GM12878 (cell line): ENCODE measurements around the gene FBXO21. TPM values are rescaled to one million over a fixed set of nuclear protein-coding genes. Genes with fewer than 3 reads are reported as not detected.

Source experiments
- ATAC-seq: fragments of 200-7000 bp; cut with Tn5 transposase; 3 replicates; pipeline ENCODE4 v1.9.1; 2020; ENCODE audit warnings: mild to moderate bottlenecking, moderate library complexity
- BruUV-seq: library from RNA; stranded (reverse); fragments of 400-500 nt; replicated peaks from 2 replicates; lab custom pipeline; 2021; lab: Mats Ljungman, UMichigan
- CTCF ChIA-PET: fragments of 300-600 bp; sonication (Branson Sonifier 250); formaldehyde crosslinking; extraction: SDS; loops from one replicate; lab custom pipeline; 2021; ENCODE audit warnings: inconsistent platforms; lab: Yijun Ruan, JAX
- POLR2A ChIA-PET: fragments of 350-600 bp; formaldehyde crosslinking; extraction: SDS; loops from one replicate; lab custom pipeline; 2021; ENCODE audit warnings: inconsistent platforms; lab: Charles Lee
- RAD21 ChIA-PET: fragments of 300-600 bp; sonication (Branson Sonifier 250); formaldehyde crosslinking; loops from one replicate; lab custom pipeline; 2023; ENCODE audit warnings: antibody characterized with exemption; ENCODE audit not compliant: unreplicated experiment; lab: Charles Lee
- SMC1A ChIA-PET: fragments of 300-600 bp; sonication (Branson Sonifier 250); formaldehyde crosslinking; loops from one replicate; lab custom pipeline; 2023; ENCODE audit not compliant: unreplicated experiment, uncharacterized antibody; lab: Charles Lee
- DNase-seq: peaks from one replicate; pipeline ENCODE4 v3.0.0-alpha.2; 2011; ENCODE audit warnings: low read depth, low spot score
- FAIRE-seq: peaks from 3 replicates; lab custom pipeline; 2011; peaks lifted over from hg19 to GRCh38; lab: Jason Lieb, UNC
- H2AFZ ChIP-seq: 2 replicates; pipeline ENCODE4 v1.6.0; 2011; ENCODE audit warnings: low read depth, low read length, control low read depth; ENCODE audit not compliant: control insufficient read depth
- H3K27ac ChIP-seq: 2 replicates; pipeline ENCODE4 v1.5.1; 2011; ENCODE audit warnings: control low read depth; ENCODE audit not compliant: control insufficient read depth, insufficient read depth
- H3K27me3 ChIP-seq, 2 experiments: replicated peaks in 1 of 2; 2 replicates each; pipeline versions ENCODE4 v1.6.0 to v1.6.1; 2011; ENCODE audit warnings: low read length in 1 of 2; ENCODE audit not compliant: control insufficient read depth in 2 of 2, insufficient read depth in 2 of 2
- H3K36me3 ChIP-seq, 2 experiments: 2 replicates each; pipeline ENCODE4 v1.5.1; 2011; ENCODE audit warnings: low read length in 1 of 2; ENCODE audit not compliant: control insufficient read depth in 2 of 2, insufficient read depth in 2 of 2
- H3K4me1 ChIP-seq: 2 replicates; pipeline ENCODE4 v1.6.1; 2011; ENCODE audit warnings: mild to moderate bottlenecking, low read length, moderate library complexity, mixed read lengths; ENCODE audit not compliant: control insufficient read depth, insufficient read depth
- H3K4me2 ChIP-seq: 2 replicates; pipeline ENCODE4 v1.6.0; 2011; ENCODE audit warnings: control low read depth; ENCODE audit not compliant: control insufficient read depth, insufficient read depth
- H3K4me3 ChIP-seq: fragments of 200-600 bp; sonication (generic); 2 replicates; pipeline ENCODE4 v1.5.1; 2016
- H3K79me2 ChIP-seq: 2 replicates; pipeline ENCODE4 v1.6.0; 2011; ENCODE audit warnings: low read length; ENCODE audit not compliant: control insufficient read depth, insufficient read depth
- H3K9ac ChIP-seq: 2 replicates; pipeline ENCODE4 v1.8.0; 2011; ENCODE audit warnings: low read length, control low read depth, mixed read lengths; ENCODE audit not compliant: control insufficient read depth, insufficient read depth
- H3K9me3 ChIP-seq: replicated peaks from 3 replicates; pipeline ENCODE4 v1.5.1; 2011; ENCODE audit warnings: mild to moderate bottlenecking, low read length; ENCODE audit not compliant: control insufficient read depth, insufficient read depth
- H4K20me1 ChIP-seq: 2 replicates; pipeline ENCODE4 v1.6.0; 2011; ENCODE audit not compliant: control insufficient read depth, insufficient read depth
- ASH2L ChIP-seq: fragments of 300-600, 200-600 bp; sonication (generic); IDR thresholded peaks from 2 replicates; pipeline ENCODE4 v1.6.1; 2017; ENCODE audit warnings: low read depth, mild to moderate bottlenecking, borderline replicate concordance
- KDM1A ChIP-seq: fragments of 200-600 bp; sonication (generic); IDR thresholded peaks from 2 replicates; pipeline ENCODE4 v1.6.1; 2016; ENCODE audit warnings: borderline replicate concordance
- NR2C2 ChIP-seq: IDR thresholded peaks from 2 replicates; pipeline ENCODE4 v1.6.1; 2011; ENCODE audit warnings: borderline replicate concordance, low read depth; ENCODE audit not compliant: control insufficient read depth, insufficient read length
- PKNOX1 ChIP-seq: fragments of 450-650 bp; IDR thresholded peaks from 2 replicates; pipeline ENCODE4 v1.6.1; 2016; ENCODE audit warnings: mild to moderate bottlenecking
- PML ChIP-seq: IDR thresholded peaks from 2 replicates; pipeline ENCODE4 v1.6.1; 2012; ENCODE audit warnings: low read length, inconsistent platforms
- WGBS: methylation state at CpG from one replicate; pipeline ENCODE4 v1.1.6; 2016; ENCODE audit warnings: low lambda C conversion rate; ENCODE audit not compliant: insufficient replicate concordance, insufficient coverage; ENCODE audit errors: missing lambda C conversion rate; 5-methylcytosine and 5-hydroxymethylcytosine counted together
- in situ Hi-C: fragments of 300-500 bp; cut with MboI; formaldehyde crosslinking; loops from 9 replicates; pipeline ENCODE4 v1.14.3; 2018; ENCODE audit warnings: mixed read lengths
- intact Hi-C: fragments of 100-400 bp; cut with micrococcal nuclease; formaldehyde crosslinking; loops from one replicate; pipeline ENCODE4 v1.14.2; 2022; ENCODE audit not compliant: unreplicated experiment
- polyA plus RNA-seq, 11 experiments: library from polyadenylated mRNA; depleted of rRNA in 4 of 11; unstranded in 6 of 11; stranded (reverse) in 5 of 11; fragments of >200 nt; fragmentation: Nextera tagmentation in 4 of 11; fragmentation: Illumina TruSeq in 1 of 11; extraction: Ambion mirVana in 4 of 11; extraction: Trizol in 1 of 11; gene quantifications; 1 replicate in 1 of 11; 2 replicates in 10 of 11; pipeline versions ENCODE4 v1.2.1 to v1.2.3, GENCODE V29; 2011 to 2016; ENCODE audit warnings: inconsistent platforms in 2 of 11, missing spikeins in 2 of 11, low read depth in 1 of 11
- total RNA-seq, 4 experiments: library from RNA; depleted of rRNA in 3 of 4; stranded (reverse); fragments of >200 nt in 3 of 4; fragmentation: Illumina TruSeq in 1 of 4; extraction: Trizol in 1 of 4; gene quantifications; 2 replicates each; pipeline versions ENCODE4 v1.2.1 to v1.2.3, GENCODE V29; 2013 to 2021
- TF ChIP-seq, protein P1 (sequence below): fragments of 450-650 bp; IDR thresholded peaks from 2 replicates; pipeline ENCODE4 v1.6.1; 2017; ENCODE audit warnings: mild to moderate bottlenecking, moderate library complexity
- TF ChIP-seq, protein P2 (sequence below): IDR thresholded peaks from 2 replicates; pipeline ENCODE4 v1.6.1; 2011; ENCODE audit warnings: mild to moderate bottlenecking, low read depth, low read length, moderate library complexity; ENCODE audit not compliant: insufficient replicate concordance
- TF ChIP-seq, protein P3 (sequence below): fragments of 150-350 bp; IDR thresholded peaks from 2 replicates; pipeline ENCODE4 v1.6.1; 2014; ENCODE audit warnings: mild to moderate bottlenecking, low read depth, low read length

FBXO21 gene
- total and polyA plus RNA-seq, 10 of the 15 experiments (the other 5 are each of a cell fraction or from before 2014, with no cell fraction given) = 5.5 to 32.6 (median 18.9) TPM

GRCh38 chr12:117127933-117128823, 62.1 kb downstream of the FBXO21 start:
- no peak overlapping the region for H3K27ac ChIP-seq
- no peaks in the 10 kb centered on the region for H3K36me3 ChIP-seq
- DNase-seq = no peak
- intact Hi-C loops = no loop called here
- H2AFZ ChIP-seq = no peak overlapping the region
- no peaks in the 10 kb centered on the region for H3K27me3 ChIP-seq
- ATAC-seq = no peak
- H3K9me3 ChIP-seq = peaks cover 3% of the 10 kb centered on the region; the same call in 1 of the 3 replicates
- ChIA-PET CTCF (interaction anchor here (3.3 kb wide), 1 partner anchor 9 kb away, joined by 30 read pairs; no protein-coding TSS in a partner anchor), RAD21 (no interaction called here)
- TF ChIP-seq NR2C2 (peak; percentile 64), KDM1A (no peak), ASH2L (no peak), PML (no peak), PKNOX1 (peak; percentile 76)
- TF ChIP-seq, protein P1, sequence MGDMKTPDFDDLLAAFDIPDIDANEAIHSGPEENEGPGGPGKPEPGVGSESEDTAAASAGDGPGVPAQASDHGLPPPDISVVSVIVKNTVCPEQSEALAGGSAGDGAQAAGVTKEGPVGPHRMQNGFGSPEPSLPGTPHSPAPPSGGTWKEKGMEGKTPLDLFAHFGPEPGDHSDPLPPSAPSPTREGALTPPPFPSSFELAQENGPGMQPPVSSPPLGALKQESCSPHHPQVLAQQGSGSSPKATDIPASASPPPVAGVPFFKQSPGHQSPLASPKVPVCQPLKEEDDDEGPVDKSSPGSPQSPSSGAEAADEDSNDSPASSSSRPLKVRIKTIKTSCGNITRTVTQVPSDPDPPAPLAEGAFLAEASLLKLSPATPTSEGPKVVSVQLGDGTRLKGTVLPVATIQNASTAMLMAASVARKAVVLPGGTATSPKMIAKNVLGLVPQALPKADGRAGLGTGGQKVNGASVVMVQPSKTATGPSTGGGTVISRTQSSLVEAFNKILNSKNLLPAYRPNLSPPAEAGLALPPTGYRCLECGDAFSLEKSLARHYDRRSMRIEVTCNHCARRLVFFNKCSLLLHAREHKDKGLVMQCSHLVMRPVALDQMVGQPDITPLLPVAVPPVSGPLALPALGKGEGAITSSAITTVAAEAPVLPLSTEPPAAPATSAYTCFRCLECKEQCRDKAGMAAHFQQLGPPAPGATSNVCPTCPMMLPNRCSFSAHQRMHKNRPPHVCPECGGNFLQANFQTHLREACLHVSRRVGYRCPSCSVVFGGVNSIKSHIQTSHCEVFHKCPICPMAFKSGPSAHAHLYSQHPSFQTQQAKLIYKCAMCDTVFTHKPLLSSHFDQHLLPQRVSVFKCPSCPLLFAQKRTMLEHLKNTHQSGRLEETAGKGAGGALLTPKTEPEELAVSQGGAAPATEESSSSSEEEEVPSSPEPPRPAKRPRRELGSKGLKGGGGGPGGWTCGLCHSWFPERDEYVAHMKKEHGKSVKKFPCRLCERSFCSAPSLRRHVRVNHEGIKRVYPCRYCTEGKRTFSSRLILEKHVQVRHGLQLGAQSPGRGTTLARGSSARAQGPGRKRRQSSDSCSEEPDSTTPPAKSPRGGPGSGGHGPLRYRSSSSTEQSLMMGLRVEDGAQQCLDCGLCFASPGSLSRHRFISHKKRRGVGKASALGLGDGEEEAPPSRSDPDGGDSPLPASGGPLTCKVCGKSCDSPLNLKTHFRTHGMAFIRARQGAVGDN = no peak
- TF ChIP-seq, protein P2, sequence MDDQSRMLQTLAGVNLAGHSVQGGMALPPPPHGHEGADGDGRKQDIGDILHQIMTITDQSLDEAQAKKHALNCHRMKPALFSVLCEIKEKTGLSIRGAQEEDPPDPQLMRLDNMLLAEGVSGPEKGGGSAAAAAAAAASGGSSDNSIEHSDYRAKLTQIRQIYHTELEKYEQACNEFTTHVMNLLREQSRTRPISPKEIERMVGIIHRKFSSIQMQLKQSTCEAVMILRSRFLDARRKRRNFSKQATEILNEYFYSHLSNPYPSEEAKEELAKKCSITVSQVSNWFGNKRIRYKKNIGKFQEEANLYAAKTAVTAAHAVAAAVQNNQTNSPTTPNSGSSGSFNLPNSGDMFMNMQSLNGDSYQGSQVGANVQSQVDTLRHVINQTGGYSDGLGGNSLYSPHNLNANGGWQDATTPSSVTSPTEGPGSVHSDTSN = peak; percentile 45
- TF ChIP-seq, protein P3, sequence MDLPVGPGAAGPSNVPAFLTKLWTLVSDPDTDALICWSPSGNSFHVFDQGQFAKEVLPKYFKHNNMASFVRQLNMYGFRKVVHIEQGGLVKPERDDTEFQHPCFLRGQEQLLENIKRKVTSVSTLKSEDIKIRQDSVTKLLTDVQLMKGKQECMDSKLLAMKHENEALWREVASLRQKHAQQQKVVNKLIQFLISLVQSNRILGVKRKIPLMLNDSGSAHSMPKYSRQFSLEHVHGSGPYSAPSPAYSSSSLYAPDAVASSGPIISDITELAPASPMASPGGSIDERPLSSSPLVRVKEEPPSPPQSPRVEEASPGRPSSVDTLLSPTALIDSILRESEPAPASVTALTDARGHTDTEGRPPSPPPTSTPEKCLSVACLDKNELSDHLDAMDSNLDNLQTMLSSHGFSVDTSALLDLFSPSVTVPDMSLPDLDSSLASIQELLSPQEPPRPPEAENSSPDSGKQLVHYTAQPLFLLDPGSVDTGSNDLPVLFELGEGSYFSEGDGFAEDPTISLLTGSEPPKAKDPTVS = no peak
- TF ChIP-seq, all 136 proteins: peak for 3
- no TSS peak for BruUV-seq
- in situ Hi-C loops = no loop called here
- Histone ChIP-seq H3K4me2 (no peak overlapping the region), H3K4me3 (no peak overlapping the region), H3K9ac (no peak overlapping the region), H3K4me1 (no peaks in the 10 kb centered on the region), H4K20me1 (no peaks in the 10 kb centered on the region), H3K79me2 (no peaks in the 10 kb centered on the region)
- WGBS = 97% methylated on average over 6 of the region's 6 CpGs
- ChIA-PET SMC1A (no interaction called here), POLR2A (no interaction called here)
- FAIRE-seq = no peak
